HepG2 (cell line): Measurements from ENCODE around the gene ATRIP. TPM values are rescaled to one million over a fixed set of nuclear protein-coding genes. Genes with fewer than 3 reads are reported as not detected.

Experiments used
- ATAC-seq: fragments of 200-7000 bp; cut with Tn5 transposase; 3 replicates; pipeline ENCODE4 v1.9.1; 2020; ENCODE audit warnings: mild to moderate bottlenecking, moderate library complexity
- BruUV-seq: library from RNA; stranded (reverse); fragments of 400-500 nt; replicated peaks from 2 replicates; lab custom pipeline; 2021; lab: Mats Ljungman, UMichigan
- CTCF ChIA-PET: fragments of 300-600 bp; formaldehyde crosslinking; extraction: SDS; loops from one replicate; lab custom pipeline; 2021; ENCODE audit warnings: low total read pairs, inconsistent platforms, low intra/inter-chr PET ratio; lab: Yijun Ruan, JAX
- POLR2A ChIA-PET: fragments of 350-600 bp; sonication (Branson Sonifier 250); formaldehyde crosslinking; loops from one replicate; lab custom pipeline; 2020; ENCODE audit warnings: antibody characterized with exemption, inconsistent platforms; lab: Yijun Ruan, JAX
- DNase-seq: peaks from one replicate; pipeline ENCODE4 v3.0.0-alpha.2; 2015; ENCODE audit warnings: low spot score
- FAIRE-seq: peaks from 3 replicates; lab custom pipeline; 2011; peaks lifted over from hg19 to GRCh38; lab: Jason Lieb, UNC
- H2AFZ ChIP-seq: one replicate; pipeline ENCODE4 v1.6.1; 2011; ENCODE audit warnings: low read length, inconsistent platforms
- H3K27ac ChIP-seq: fragments of 300-600 bp; 3 replicates; pipeline ENCODE4 v1.8.0; 2011; ENCODE audit warnings: mixed run types, mild to moderate bottlenecking, mixed read lengths, low read length, inconsistent platforms; ENCODE audit not compliant: insufficient read depth; ENCODE audit errors: extremely low read length
- H3K27me3 ChIP-seq, 2 experiments: fragments of 200-600 bp in 1 of 2; 2 replicates in 1 of 2; 3 replicates in 1 of 2; pipeline versions ENCODE4 v1.6.0 to v1.8.0; 2011; ENCODE audit warnings: low read length in 2 of 2, mild to moderate bottlenecking in 2 of 2, moderate library complexity in 2 of 2, inconsistent platforms in 1 of 2; ENCODE audit not compliant: insufficient read depth in 2 of 2, control insufficient read depth in 1 of 2
- H3K36me3 ChIP-seq, 2 experiments: fragments of 200-600 bp in 1 of 2; replicated peaks in 1 of 2; 2 replicates in 1 of 2; 3 replicates in 1 of 2; pipeline versions ENCODE4 v1.5.1 to v1.8.0; 2011; ENCODE audit warnings: low read length in 2 of 2, inconsistent platforms in 1 of 2; ENCODE audit not compliant: insufficient read depth in 2 of 2, control insufficient read depth in 1 of 2
- H3K4me1 ChIP-seq: 2 replicates; pipeline ENCODE4 v1.5.1; 2012; ENCODE audit warnings: low read length, inconsistent platforms; ENCODE audit not compliant: insufficient read depth
- H3K4me2 ChIP-seq: 2 replicates; pipeline ENCODE4 v1.6.0; 2011; ENCODE audit warnings: low read depth, low read length, inconsistent platforms
- H3K4me3 ChIP-seq, 3 experiments: fragments of 200-600 bp in 1 of 3; sonication (generic), shearing (Covaris generic) in 1 of 3; replicated peaks in 1 of 3; 2 replicates each; pipeline ENCODE4 v1.5.1; 2011 to 2016; ENCODE audit warnings: low read length in 3 of 3, inconsistent platforms in 2 of 3, low read depth in 2 of 3, mild to moderate bottlenecking in 2 of 3, control low read depth in 1 of 3, mixed read lengths in 1 of 3; ENCODE audit not compliant: insufficient read depth in 1 of 3
- H3K79me2 ChIP-seq: one replicate; pipeline ENCODE4 v1.6.1; 2011; ENCODE audit warnings: low read length, inconsistent platforms; ENCODE audit not compliant: insufficient read depth
- H3K9ac ChIP-seq: 2 replicates; pipeline ENCODE4 v1.6.0; 2011; ENCODE audit warnings: mild to moderate bottlenecking, low read depth, low read length, inconsistent platforms; ENCODE audit not compliant: insufficient read depth
- H3K9me3 ChIP-seq: 2 replicates; pipeline ENCODE4 v1.5.1; 2012; ENCODE audit warnings: mild to moderate bottlenecking, low read length
- H4K20me1 ChIP-seq: 2 replicates; pipeline ENCODE4 v1.6.0; 2011; ENCODE audit warnings: inconsistent platforms, mild to moderate bottlenecking, low read length, moderate library complexity; ENCODE audit not compliant: insufficient read depth
- AGO2 ChIP-seq: fragments of 200-400 bp; formaldehyde crosslinking; optimal IDR thresholded peaks from 2 replicates; pipeline ENCODE3; 2017; ENCODE audit warnings: mild to moderate bottlenecking, low read depth, low read length, moderate library complexity
- BORCS8-MEF2B ChIP-seq: sonication (generic); formaldehyde crosslinking; IDR thresholded peaks from 2 replicates; pipeline ENCODE4 v1.8.0; 2022; ENCODE audit warnings: mild to moderate bottlenecking, missing genetic modification reagents
- GFI1 ChIP-seq: sonication (generic); formaldehyde crosslinking; IDR thresholded peaks from 2 replicates; pipeline ENCODE4 v1.5.0; 2020; ENCODE audit warnings: missing genetic modification reagents, mild to moderate bottlenecking, borderline replicate concordance
- HHEX ChIP-seq: IDR thresholded peaks from 2 replicates; pipeline ENCODE4 v1.6.1; 2016; ENCODE audit warnings: control low read depth
- SETDB1 ChIP-seq: sonication (generic); formaldehyde crosslinking; IDR thresholded peaks from 2 replicates; pipeline ENCODE4 v1.5.1; 2020; ENCODE audit warnings: missing genetic modification reagents, mild to moderate bottlenecking, borderline replicate concordance
- TARDBP ChIP-seq: sonication (generic); formaldehyde crosslinking; IDR thresholded peaks from 2 replicates; pipeline ENCODE4 v1.8.0; 2022; ENCODE audit warnings: mild to moderate bottlenecking, missing genetic modification reagents
- ZNF274 ChIP-seq: sonication (generic); formaldehyde crosslinking; IDR thresholded peaks from 2 replicates; pipeline ENCODE4 v1.5.1; 2020; ENCODE audit warnings: mild to moderate bottlenecking, missing genetic modification reagents
- ZNF501 ChIP-seq: sonication (generic); formaldehyde crosslinking; IDR thresholded peaks from 2 replicates; pipeline ENCODE4 v1.5.1; 2020; ENCODE audit warnings: mild to moderate bottlenecking, moderate library complexity, missing genetic modification reagents
- ZNF563 ChIP-seq: sonication (generic); formaldehyde crosslinking; IDR thresholded peaks from 2 replicates; pipeline ENCODE4 v1.8.0; 2022; ENCODE audit warnings: mild to moderate bottlenecking, moderate library complexity, missing genetic modification reagents
- WGBS: methylation state at CpG from one replicate; pipeline ENCODE4 v1.1.6; 2017; ENCODE audit warnings: low lambda C conversion rate; 5-methylcytosine and 5-hydroxymethylcytosine counted together
- in situ Hi-C: cut with HindIII; loops from 2 replicates; pipeline ENCODE4 v1.10.0; 2017; ENCODE audit warnings: low pct_unique_long_range_greater_than_20kb; ENCODE audit not compliant: extremely low pct_ligation_motif_present
- intact Hi-C: fragments of 100-400 bp; cut with micrococcal nuclease; formaldehyde crosslinking; loops from one replicate; pipeline ENCODE4 v1.10.0; 2022; ENCODE audit not compliant: unreplicated experiment
- polyA plus RNA-seq, 8 experiments: library from polyadenylated mRNA; depleted of rRNA in 3 of 8; stranded (reverse) in 7 of 8; unstranded in 1 of 8; fragments of >200 nt; fragmentation: Illumina TruSeq in 4 of 8; extraction: Trizol in 4 of 8; gene quantifications; 2 replicates each; pipeline versions ENCODE4 v1.2.1 to v1.2.3, GENCODE V29; 2011 to 2016; ENCODE audit warnings: low read depth in 4 of 8, missing spikeins in 1 of 8, mixed read lengths in 1 of 8; ENCODE audit not compliant: insufficient read depth in 1 of 8
- total RNA-seq, 5 experiments: library from RNA; depleted of rRNA; stranded (reverse); fragments of >200 nt; fragmentation: Illumina TruSeq; extraction: Trizol; gene quantifications; 2 replicates each; pipeline ENCODE4 v1.2.3, GENCODE V29; 2016; ENCODE audit warnings: low read depth in 1 of 5
- TF ChIP-seq, protein P1 (sequence below): IDR thresholded peaks from 2 replicates; pipeline ENCODE4 v1.6.1; 2018; ENCODE audit warnings: missing genetic modification reagents
- TF ChIP-seq, protein P2 (sequence below): IDR thresholded peaks from 2 replicates; pipeline ENCODE4 v1.6.1; 2016; ENCODE audit warnings: missing genetic modification reagents, missing compliant biosample characterization
- TF ChIP-seq, protein P3 (sequence below): sonication (generic); formaldehyde crosslinking; IDR thresholded peaks from 2 replicates; pipeline ENCODE4 v1.5.1; 2020; ENCODE audit warnings: mild to moderate bottlenecking, missing genetic modification reagents, moderate library complexity
- TF ChIP-seq, protein P4 (sequence below): sonication (generic); formaldehyde crosslinking; IDR thresholded peaks from 2 replicates; pipeline ENCODE4 v1.4.0; 2020; ENCODE audit warnings: missing genetic modification reagents

The ATRIP gene
- total and polyA plus RNA-seq, 2 of the 13 experiments (the other 11 are each of a cell fraction or from before 2014, with no cell fraction given), result 5.1 to 12.5 TPM

DNA sequence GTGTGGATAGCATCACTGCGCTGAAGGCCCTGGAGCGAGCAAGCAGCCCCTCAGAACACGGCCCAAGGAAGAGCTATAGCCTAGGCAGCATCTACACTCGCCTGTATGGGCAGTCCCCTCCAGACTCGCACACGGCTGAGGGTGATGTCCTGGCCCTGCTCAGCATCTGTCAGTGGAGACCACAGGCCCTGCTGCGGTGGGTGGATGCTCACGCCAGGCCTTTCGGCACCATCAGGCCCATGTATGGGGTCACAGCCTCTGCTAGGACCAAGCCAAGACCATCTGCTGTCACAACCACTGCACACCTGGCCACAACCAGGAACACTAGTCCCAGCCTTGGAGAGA is 20.5 kb downstream of the ATRIP start:
- 95% methylated on average over 8 of the region's 9 CpGs for WGBS
- H3K79me2 ChIP-seq, result no peaks in the 10 kb centered on the region
- intact Hi-C loops, result no loop called here

More for the DNA sequence above, 20.5 kb downstream of the ATRIP start:
- H3K9ac ChIP-seq, result no peak overlapping the region
- no peak overlapping the region for H3K4me3 ChIP-seq
- peaks cover 58% of the 10 kb centered on the region for H3K4me1 ChIP-seq
- ATAC-seq (no peak), FAIRE-seq (no peak), DNase-seq (no peak)
- H4K20me1 ChIP-seq, result no peaks in the 10 kb centered on the region
- ChIA-PET CTCF (no interaction called here), POLR2A (interaction anchor here (1.5 to 2.1 kb wide), 2 partner anchors 16 to 20 kb away, joined by 4 to 7 read pairs; partner anchors contain the start of gene ATRIP)
- H3K9me3 ChIP-seq, result no peaks in the 10 kb centered on the region
- in situ Hi-C loops, result loop anchor here (5.0 kb wide), 2 partner anchors 35 to 90 kb away; partner anchors contain the start of genes PFKFB4 and SHISA5
- H3K27ac ChIP-seq, result no peak overlapping the region
- no peaks in the 10 kb centered on the region for H3K27me3 ChIP-seq
- no peak overlapping the region for H2AFZ ChIP-seq
- peak; percentile 32; the same call in 1 of the 2 replicates for TF ChIP-seq TARDBP
- TF ChIP-seq, protein P1, sequence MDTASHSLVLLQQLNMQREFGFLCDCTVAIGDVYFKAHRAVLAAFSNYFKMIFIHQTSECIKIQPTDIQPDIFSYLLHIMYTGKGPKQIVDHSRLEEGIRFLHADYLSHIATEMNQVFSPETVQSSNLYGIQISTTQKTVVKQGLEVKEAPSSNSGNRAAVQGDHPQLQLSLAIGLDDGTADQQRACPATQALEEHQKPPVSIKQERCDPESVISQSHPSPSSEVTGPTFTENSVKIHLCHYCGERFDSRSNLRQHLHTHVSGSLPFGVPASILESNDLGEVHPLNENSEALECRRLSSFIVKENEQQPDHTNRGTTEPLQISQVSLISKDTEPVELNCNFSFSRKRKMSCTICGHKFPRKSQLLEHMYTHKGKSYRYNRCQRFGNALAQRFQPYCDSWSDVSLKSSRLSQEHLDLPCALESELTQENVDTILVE, result no peak
- TF ChIP-seq, protein P2, sequence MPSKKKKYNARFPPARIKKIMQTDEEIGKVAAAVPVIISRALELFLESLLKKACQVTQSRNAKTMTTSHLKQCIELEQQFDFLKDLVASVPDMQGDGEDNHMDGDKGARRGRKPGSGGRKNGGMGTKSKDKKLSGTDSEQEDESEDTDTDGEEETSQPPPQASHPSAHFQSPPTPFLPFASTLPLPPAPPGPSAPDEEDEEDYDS (CRISPR knock-in tag), result no peak
- TF ChIP-seq, protein P3, sequence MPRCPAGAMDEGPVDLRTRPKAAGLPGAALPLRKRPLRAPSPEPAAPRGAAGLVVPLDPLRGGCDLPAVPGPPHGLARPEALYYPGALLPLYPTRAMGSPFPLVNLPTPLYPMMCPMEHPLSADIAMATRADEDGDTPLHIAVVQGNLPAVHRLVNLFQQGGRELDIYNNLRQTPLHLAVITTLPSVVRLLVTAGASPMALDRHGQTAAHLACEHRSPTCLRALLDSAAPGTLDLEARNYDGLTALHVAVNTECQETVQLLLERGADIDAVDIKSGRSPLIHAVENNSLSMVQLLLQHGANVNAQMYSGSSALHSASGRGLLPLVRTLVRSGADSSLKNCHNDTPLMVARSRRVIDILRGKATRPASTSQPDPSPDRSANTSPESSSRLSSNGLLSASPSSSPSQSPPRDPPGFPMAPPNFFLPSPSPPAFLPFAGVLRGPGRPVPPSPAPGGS (CRISPR knock-in tag), result no peak
- no peak for TF ChIP-seq ZNF563 (CRISPR knock-in tag)
- peak; percentile 6; the same call in 1 of the 2 replicates for TF ChIP-seq ZNF274
- TF ChIP-seq HHEX (CRISPR knock-in tag), result no peak
- TF ChIP-seq SETDB1 (CRISPR knock-in tag), result no peak
- TF ChIP-seq ZNF501 (CRISPR knock-in tag), result no peak
- TF ChIP-seq BORCS8-MEF2B, result 0 out of 2 replicates have a peak, but pooled peaks have one; percentile 20
- no peak for TF ChIP-seq GFI1 (CRISPR knock-in tag)
- TF ChIP-seq, protein P4, sequence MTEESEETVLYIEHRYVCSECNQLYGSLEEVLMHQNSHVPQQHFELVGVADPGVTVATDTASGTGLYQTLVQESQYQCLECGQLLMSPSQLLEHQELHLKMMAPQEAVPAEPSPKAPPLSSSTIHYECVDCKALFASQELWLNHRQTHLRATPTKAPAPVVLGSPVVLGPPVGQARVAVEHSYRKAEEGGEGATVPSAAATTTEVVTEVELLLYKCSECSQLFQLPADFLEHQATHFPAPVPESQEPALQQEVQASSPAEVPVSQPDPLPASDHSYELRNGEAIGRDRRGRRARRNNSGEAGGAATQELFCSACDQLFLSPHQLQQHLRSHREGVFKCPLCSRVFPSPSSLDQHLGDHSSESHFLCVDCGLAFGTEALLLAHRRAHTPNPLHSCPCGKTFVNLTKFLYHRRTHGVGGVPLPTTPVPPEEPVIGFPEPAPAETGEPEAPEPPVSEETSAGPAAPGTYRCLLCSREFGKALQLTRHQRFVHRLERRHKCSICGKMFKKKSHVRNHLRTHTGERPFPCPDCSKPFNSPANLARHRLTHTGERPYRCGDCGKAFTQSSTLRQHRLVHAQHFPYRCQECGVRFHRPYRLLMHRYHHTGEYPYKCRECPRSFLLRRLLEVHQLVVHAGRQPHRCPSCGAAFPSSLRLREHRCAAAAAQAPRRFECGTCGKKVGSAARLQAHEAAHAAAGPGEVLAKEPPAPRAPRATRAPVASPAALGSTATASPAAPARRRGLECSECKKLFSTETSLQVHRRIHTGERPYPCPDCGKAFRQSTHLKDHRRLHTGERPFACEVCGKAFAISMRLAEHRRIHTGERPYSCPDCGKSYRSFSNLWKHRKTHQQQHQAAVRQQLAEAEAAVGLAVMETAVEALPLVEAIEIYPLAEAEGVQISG (CRISPR knock-in tag), result no peak
- TF ChIP-seq AGO2, result peak; percentile 19
- no TSS peak for BruUV-seq
- H3K4me2 ChIP-seq, result no peak overlapping the region
- H3K36me3 ChIP-seq, result peaks cover 3 to 10% of the 10 kb centered on the region in 2 experiments; a peak in 3 of 5 replicates
